ENCODE data around the gene RPL18A. TPM values are rescaled to one million over a fixed set of nuclear protein-coding genes. Genes with fewer than 3 reads are reported as not detected.
"Not testable (repeated sequence)": the region's sequence is repeated elsewhere in the genome, so short reads cannot be mapped to it uniquely, and the experiment has no call there.

Gene RPL18A
- total RNA-seq, 1 experiment from 2014 or later: 2,837 TPM

DNA sequence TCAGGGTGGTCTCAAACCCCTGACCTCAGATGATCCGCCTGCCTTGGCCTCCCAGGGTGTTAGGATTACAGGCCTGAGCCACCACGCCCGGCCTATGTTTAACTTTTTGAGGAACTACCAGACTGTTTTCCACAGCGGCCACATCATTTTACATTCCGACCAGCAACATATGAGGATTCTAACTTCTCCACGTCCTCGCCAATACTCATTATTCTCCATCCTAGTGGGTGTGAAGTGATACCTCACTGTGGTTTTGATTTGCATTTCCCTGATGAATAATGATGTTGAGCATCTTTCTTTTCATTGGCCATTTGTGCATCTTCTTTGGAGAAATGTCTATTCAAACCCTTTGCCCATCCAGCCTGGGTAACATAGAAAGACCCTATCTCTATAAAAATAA, 26.8 kb downstream of the RPL18A start:
- H2BK120ac ChIP-seq (ENCODE audit: low read depth, low read length, poor library complexity, severe bottlenecking): no peak overlapping the region
- H2AFZ ChIP-seq (ENCODE audit: low read length): no peak overlapping the region
- no peak for DNase-seq
- no peak overlapping the region for H3K23ac ChIP-seq (ENCODE audit: insufficient read length, low read depth, low read length)
- H4K5ac ChIP-seq (ENCODE audit: insufficient read length, low read depth, low read length): no peak overlapping the region
- H3K27ac Mint-ChIP-seq: no peak overlapping the region
- no peak overlapping the region for H3K27ac ChIP-seq (ENCODE audit: insufficient read length, low read depth, low read length)
- H3K27me3 Mint-ChIP-seq (ENCODE audit: low read depth): peaks cover 8% of the 10 kb centered on the region
- H3K23me2 ChIP-seq (ENCODE audit: insufficient read length, low read depth, low read length, poor library complexity, severe bottlenecking): no peaks in the 10 kb centered on the region
- no peaks in the 10 kb centered on the region; a peak in 1 of 5 replicates for H3K9me3 Mint-ChIP-seq
- no peak overlapping the region for H4K91ac ChIP-seq (ENCODE audit: insufficient read length, low read depth, low read length)
- H3K36me3 Mint-ChIP-seq (ENCODE audit: insufficient read depth in 1 of 3, low read depth in 3 of 3): no peaks in the 10 kb centered on the region
- no peaks in the 10 kb centered on the region for H3K9me3 ChIP-seq (ENCODE audit: control insufficient read depth, low read depth, low read length)
- H3K9ac ChIP-seq (ENCODE audit: extremely low read depth, insufficient read length, low read length): no peak overlapping the region
- no peak overlapping the region for H3K4ac ChIP-seq (ENCODE audit: low read depth, low read length)
- no peaks in the 10 kb centered on the region for H3K27me3 ChIP-seq (ENCODE audit: insufficient read depth, low read length)
- H4K20me1 ChIP-seq (ENCODE audit: control insufficient read depth, insufficient read depth, insufficient read length): no peaks in the 10 kb centered on the region
- no peak overlapping the region; a peak in 1 of 5 replicates for H3K4me3 Mint-ChIP-seq
- no CpG with 5 or more reads among the region's 7 CpGs for WGBS (ENCODE audit: extremely low coverage, insufficient read length, low lambda C conversion rate)
- H3K14ac ChIP-seq (ENCODE audit: insufficient read depth, low read length): no peak overlapping the region
- no peaks in the 10 kb centered on the region for H3K79me1 ChIP-seq (ENCODE audit: insufficient read depth, low read depth, low read length, poor library complexity, severe bottlenecking)
- no peak overlapping the region for H3K4me2 ChIP-seq (ENCODE audit: insufficient read depth, insufficient read length, low read length)
- H3T11ph ChIP-seq (ENCODE audit: low read length): no peak overlapping the region
- H2BK12ac ChIP-seq (ENCODE audit: insufficient read length, low read depth, low read length): no peak overlapping the region
- no peak overlapping the region for H2AK5ac ChIP-seq (ENCODE audit: insufficient read length, low read length)
- no peak overlapping the region for H2BK20ac ChIP-seq (ENCODE audit: low read depth, low read length, poor library complexity, severe bottlenecking)
- H3K18ac ChIP-seq (ENCODE audit: insufficient read length, low read depth, low read length): no peak overlapping the region
- no peaks in the 10 kb centered on the region for H3K4me1 ChIP-seq (ENCODE audit: insufficient read depth, low read length)
- TF ChIP-seq CTCF (conservative IDR thresholded peaks at IDR 0.05): no peak
- no peak overlapping the region for H2BK15ac ChIP-seq (ENCODE audit: low read depth, low read length)
- no peak overlapping the region for H2BK5ac ChIP-seq (ENCODE audit: insufficient read length, low read length)
- no peak overlapping the region for H3K56ac ChIP-seq (ENCODE audit: insufficient read length, low read depth, low read length)
- no peaks in the 10 kb centered on the region for H3K79me2 ChIP-seq (ENCODE audit: insufficient read depth, low read length)
- no peak overlapping the region for H4K8ac ChIP-seq (replicated peaks; ENCODE audit: insufficient read length, low read depth, low read length)
- peaks cover 2 to 8% of the 10 kb centered on the region in 2 experiments; a peak in 3 of 4 replicates for H3K4me1 Mint-ChIP-seq

GRCh38 chr19:17887221-17887620, 27.5 kb downstream of the RPL18A start:
- H3K27ac Mint-ChIP-seq; H3K9me3 Mint-ChIP-seq; H4K91ac ChIP-seq (ENCODE audit: insufficient read length, low read depth, low read length); H3K79me2 ChIP-seq (ENCODE audit: insufficient read depth, low read length); H3T11ph ChIP-seq (ENCODE audit: low read length); H2AFZ ChIP-seq (ENCODE audit: low read length); H3K23me2 ChIP-seq (ENCODE audit: insufficient read length, low read depth, low read length, poor library complexity, severe bottlenecking); H3K18ac ChIP-seq (ENCODE audit: insufficient read length, low read depth, low read length); H3K79me1 ChIP-seq (ENCODE audit: insufficient read depth, low read depth, low read length, poor library complexity, severe bottlenecking); H2BK5ac ChIP-seq (ENCODE audit: insufficient read length, low read length); H4K8ac ChIP-seq (replicated peaks; ENCODE audit: insufficient read length, low read depth, low read length); H3K4ac ChIP-seq (ENCODE audit: low read depth, low read length); DNase-seq; H3K9me3 ChIP-seq (ENCODE audit: control insufficient read depth, low read depth, low read length); H3K56ac ChIP-seq (ENCODE audit: insufficient read length, low read depth, low read length); H3K14ac ChIP-seq (ENCODE audit: insufficient read depth, low read length); H2AK5ac ChIP-seq (ENCODE audit: insufficient read length, low read length); H4K20me1 ChIP-seq (ENCODE audit: control insufficient read depth, insufficient read depth, insufficient read length); H3K4me2 ChIP-seq (ENCODE audit: insufficient read depth, insufficient read length, low read length); H2BK12ac ChIP-seq (ENCODE audit: insufficient read length, low read depth, low read length); H3K27me3 ChIP-seq (ENCODE audit: insufficient read depth, low read length); H3K27ac ChIP-seq (ENCODE audit: insufficient read length, low read depth, low read length); H3K4me3 Mint-ChIP-seq; H3K4me1 Mint-ChIP-seq; H3K23ac ChIP-seq (ENCODE audit: insufficient read length, low read depth, low read length); H2BK15ac ChIP-seq (ENCODE audit: low read depth, low read length); H3K9ac ChIP-seq (ENCODE audit: extremely low read depth, insufficient read length, low read length); H3K4me1 ChIP-seq (ENCODE audit: insufficient read depth, low read length); H3K36me3 Mint-ChIP-seq (ENCODE audit: insufficient read depth in 1 of 3, low read depth in 3 of 3); H2BK20ac ChIP-seq (ENCODE audit: low read depth, low read length, poor library complexity, severe bottlenecking); H4K5ac ChIP-seq (ENCODE audit: insufficient read length, low read depth, low read length); H2BK120ac ChIP-seq (ENCODE audit: low read depth, low read length, poor library complexity, severe bottlenecking): not testable (repeated sequence)
- peaks cover 13% of the 10 kb centered on the region for H3K27me3 Mint-ChIP-seq (ENCODE audit: low read depth)
- WGBS (ENCODE audit: extremely low coverage, insufficient read length, low lambda C conversion rate): no CpG with 5 or more reads among the region's 4 CpGs

Measured in H9 (cell line).